Measurements from ENCODE around the gene WTAP. TPM values are rescaled to one million over a fixed set of nuclear protein-coding genes. Genes with fewer than 3 reads are reported as not detected.
"Not testable (repeated sequence)": the region's sequence is repeated elsewhere in the genome, so short reads cannot be mapped to it uniquely, and the experiment has no call there.

Gene WTAP
- total RNA-seq, 4 donors from 2014 or later: 32.6 to 119 (median 88.1) TPM

DNA sequence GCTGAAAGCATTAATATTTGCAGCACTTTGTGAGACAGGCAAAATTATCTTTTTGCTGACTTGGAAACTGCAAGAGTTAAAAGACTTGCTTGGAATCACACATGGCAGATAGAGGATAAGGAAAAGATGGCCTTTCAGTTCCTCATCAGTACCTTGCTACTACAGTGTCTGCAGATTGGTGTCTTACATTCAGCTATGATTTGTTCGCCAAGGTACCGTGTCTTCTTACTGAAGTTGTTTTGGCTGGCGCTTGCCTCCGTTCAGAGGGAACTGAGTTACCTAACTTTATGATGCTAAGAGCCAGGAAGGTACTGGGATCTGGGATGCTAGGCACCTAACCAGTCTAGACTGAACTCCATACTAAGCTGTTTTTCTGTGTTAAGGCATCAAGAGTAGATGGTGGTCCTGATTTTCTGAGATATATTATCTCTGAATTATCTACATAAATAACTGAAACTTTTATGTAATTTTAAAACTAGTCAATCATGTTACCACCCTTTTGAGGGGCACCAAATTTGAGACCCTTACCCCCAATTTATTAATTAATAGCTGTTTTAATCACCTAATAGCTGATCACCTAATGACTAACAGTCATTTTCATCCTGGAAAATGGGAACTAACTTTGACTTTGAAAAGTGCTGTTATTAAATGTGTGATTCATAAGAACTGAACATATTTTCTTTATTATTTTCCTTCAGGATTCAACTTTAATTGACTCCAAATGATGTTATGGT is 2.5 kb downstream of the WTAP start:
- Histone ChIP-seq H3K27me3 (no peaks in the 10 kb centered on the region), H3K9me3 (no peaks in the 10 kb centered on the region), H3K27ac (peak overlapping the region; percentile 14 to 99 (median 69)), H3K4me1 (peaks cover 15 to 72% (median 27%) of the 10 kb centered on the region in 4 donors), H3K36me3 (no peaks in the 10 kb centered on the region), H3K4me3 (peak overlapping the region in 2 of 4 donors; percentile 97 to 98)
- intact Hi-C loops (cut with DNase I; ENCODE audit: low total_unique reads): loop anchor here (5.0 kb wide), 1 partner anchor 37 kb away; the partner anchor contains the start of gene SOD2
- peak in 1 of 3 donors; percentile 21 for TF ChIP-seq POLR2AphosphoS5 (IDR thresholded peaks at IDR 0.05)
- TF ChIP-seq, protein P1, sequence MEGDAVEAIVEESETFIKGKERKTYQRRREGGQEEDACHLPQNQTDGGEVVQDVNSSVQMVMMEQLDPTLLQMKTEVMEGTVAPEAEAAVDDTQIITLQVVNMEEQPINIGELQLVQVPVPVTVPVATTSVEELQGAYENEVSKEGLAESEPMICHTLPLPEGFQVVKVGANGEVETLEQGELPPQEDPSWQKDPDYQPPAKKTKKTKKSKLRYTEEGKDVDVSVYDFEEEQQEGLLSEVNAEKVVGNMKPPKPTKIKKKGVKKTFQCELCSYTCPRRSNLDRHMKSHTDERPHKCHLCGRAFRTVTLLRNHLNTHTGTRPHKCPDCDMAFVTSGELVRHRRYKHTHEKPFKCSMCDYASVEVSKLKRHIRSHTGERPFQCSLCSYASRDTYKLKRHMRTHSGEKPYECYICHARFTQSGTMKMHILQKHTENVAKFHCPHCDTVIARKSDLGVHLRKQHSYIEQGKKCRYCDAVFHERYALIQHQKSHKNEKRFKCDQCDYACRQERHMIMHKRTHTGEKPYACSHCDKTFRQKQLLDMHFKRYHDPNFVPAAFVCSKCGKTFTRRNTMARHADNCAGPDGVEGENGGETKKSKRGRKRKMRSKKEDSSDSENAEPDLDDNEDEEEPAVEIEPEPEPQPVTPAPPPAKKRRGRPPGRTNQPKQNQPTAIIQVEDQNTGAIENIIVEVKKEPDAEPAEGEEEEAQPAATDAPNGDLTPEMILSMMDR (IDR thresholded peaks at IDR 0.05): no peak
- DNase-seq: no peak
- WGBS, 2 donors (ENCODE audit: low coverage in 1 of 2): 16% methylated on average over 4 of the region's 4 CpGs; no CpG with 5 or more reads in 1 of the 2 donors
- in situ Hi-C loops (cut with MboI; ENCODE audit: low pct_ligation_motif_present in 1 of 4, low pct_unique_long_range_greater_than_20kb in 1 of 4, low sequenced_read_pairs in 3 of 4): no loop called here

DNA sequence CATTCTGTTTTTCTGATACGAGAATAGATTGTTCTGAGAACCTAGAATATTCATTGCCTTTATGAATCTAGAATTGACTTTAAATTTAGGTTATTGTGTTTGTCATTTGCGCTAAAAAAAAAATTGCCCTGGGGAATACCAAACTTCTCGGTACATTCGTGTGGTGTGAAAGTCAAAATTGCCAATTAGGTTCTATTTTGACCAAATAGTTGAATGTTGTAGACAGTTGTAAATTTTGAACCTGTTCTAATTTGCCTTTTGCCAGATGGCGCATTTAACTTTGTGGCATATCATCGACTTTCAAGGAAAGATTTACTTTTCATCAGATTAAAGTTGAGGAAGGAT is 3.0 kb downstream of the WTAP start:
- no peak for DNase-seq
- TF ChIP-seq POLR2A (IDR thresholded peaks at IDR 0.05) (no peak), POLR2AphosphoS5 (IDR thresholded peaks at IDR 0.05) (no peak), EP300 (IDR thresholded peaks at IDR 0.05; ENCODE audit: low read depth) (no peak)
- TF ChIP-seq, protein P1 (IDR thresholded peaks at IDR 0.05): no peak
- intact Hi-C loops (cut with DNase I; ENCODE audit: low total_unique reads): no loop called here
- WGBS, 2 donors (ENCODE audit: low coverage in 1 of 2): 71 to 80% methylated on average over 6 of the region's 6 CpGs
- Histone ChIP-seq H3K9me3 (no peaks in the 10 kb centered on the region), H3K4me1 (peaks cover 15 to 73% (median 27%) of the 10 kb centered on the region in 4 donors), H3K4me3 (peak overlapping the region in 1 of 4 donors; percentile 97), H3K27ac (no peak overlapping the region), H3K36me3 (no peaks in the 10 kb centered on the region), H3K27me3 (no peaks in the 10 kb centered on the region)
- in situ Hi-C loops (cut with MboI; ENCODE audit: low pct_ligation_motif_present in 1 of 4, low pct_unique_long_range_greater_than_20kb in 1 of 4, low sequenced_read_pairs in 3 of 4): no loop called here

DNA sequence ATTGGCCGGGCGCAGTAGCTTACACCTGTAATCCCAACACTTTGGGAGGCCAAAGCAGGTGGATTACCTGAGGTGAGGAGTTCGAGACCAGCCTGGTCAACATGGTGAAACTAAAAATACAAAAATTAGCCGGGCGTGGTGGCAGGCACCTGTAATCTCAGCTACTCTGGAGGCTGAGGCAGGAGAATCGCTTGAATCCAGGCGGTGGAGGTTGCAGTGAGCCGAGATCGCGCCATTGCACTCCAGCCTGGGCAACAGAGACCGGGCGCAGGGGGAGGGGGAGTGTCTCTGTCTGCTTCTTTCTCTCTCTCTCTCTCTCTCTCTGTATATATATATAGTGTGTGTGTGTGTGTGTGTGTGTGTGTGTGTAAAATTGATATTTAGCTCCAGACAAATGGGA is 5.2 kb downstream of the WTAP start:
- in situ Hi-C loops (cut with MboI; ENCODE audit: low pct_ligation_motif_present in 1 of 4, low pct_unique_long_range_greater_than_20kb in 1 of 4, low sequenced_read_pairs in 3 of 4); intact Hi-C loops (cut with DNase I; ENCODE audit: low total_unique reads): not testable (repeated sequence)
- WGBS, 2 donors (ENCODE audit: low coverage in 1 of 2): 86 to 95% methylated on average over 9 to 12 of the region's 12 CpGs

DNA sequence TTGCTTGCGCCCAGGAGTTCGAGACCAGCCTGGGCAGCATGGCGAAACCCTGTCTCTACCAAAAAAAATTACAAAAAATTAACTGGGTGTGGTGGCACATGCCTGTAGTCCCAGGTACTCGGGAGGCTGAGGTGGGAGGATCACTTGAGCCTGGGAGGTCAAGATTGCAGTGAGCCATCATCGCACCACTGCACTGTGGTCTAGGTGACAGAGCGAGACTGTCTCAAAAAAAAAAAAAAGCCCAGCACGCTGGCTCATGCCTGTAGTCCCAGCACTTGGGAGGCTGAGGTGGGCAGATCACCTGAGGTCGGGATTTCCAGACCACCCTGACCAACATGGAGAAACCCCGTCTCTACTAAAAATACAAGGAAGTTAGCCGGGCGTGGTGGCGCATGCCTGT is 6.1 kb downstream of the WTAP start:
- in situ Hi-C loops (cut with MboI; ENCODE audit: low pct_ligation_motif_present in 1 of 4, low pct_unique_long_range_greater_than_20kb in 1 of 4, low sequenced_read_pairs in 3 of 4); H3K27ac ChIP-seq; DNase-seq; H3K4me3 ChIP-seq; H3K9me3 ChIP-seq; H3K36me3 ChIP-seq; intact Hi-C loops (cut with DNase I; ENCODE audit: low total_unique reads); H3K27me3 ChIP-seq: not testable (repeated sequence)
- 92 to 100% methylated on average over 1 to 12 of the region's 12 CpGs for WGBS, 2 donors (ENCODE audit: low coverage in 1 of 2)
- H3K4me1 ChIP-seq: peaks cover 9 to 79% (median 25%) of the 10 kb centered on the region in 4 donors

More for the DNA sequence above, 5.2 kb downstream of the WTAP start:
- peaks cover 9 to 75% (median 25%) of the 10 kb centered on the region in 4 donors for H3K4me1 ChIP-seq
- not testable (repeated sequence) for DNase-seq, H3K27ac ChIP-seq, H3K4me3 ChIP-seq, H3K27me3 ChIP-seq, H3K36me3 ChIP-seq, H3K9me3 ChIP-seq

DNA sequence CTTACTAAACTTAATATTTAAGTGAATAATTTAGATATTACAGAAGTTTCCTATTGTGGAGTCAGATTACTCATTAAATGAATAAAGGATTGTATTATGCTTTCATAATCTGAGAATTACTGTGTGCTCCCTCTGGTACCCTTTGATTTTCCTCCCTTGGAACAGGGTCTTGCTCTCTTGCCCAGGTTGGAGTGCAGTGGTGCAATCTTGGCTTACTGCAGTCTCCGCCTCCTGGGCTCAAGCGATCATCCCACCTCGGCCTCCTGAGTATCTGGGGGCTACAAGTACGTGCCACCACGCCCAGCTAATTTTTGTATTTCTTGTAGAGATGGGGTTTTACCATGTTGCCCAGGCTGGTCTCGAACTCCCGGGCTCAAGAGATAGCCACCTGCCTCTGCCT is 9.6 kb downstream of the WTAP start:
- H3K4me3 ChIP-seq: no peak overlapping the region
- in situ Hi-C loops (cut with MboI; ENCODE audit: low pct_ligation_motif_present in 1 of 4, low pct_unique_long_range_greater_than_20kb in 1 of 4, low sequenced_read_pairs in 3 of 4) (no loop called here), intact Hi-C loops (cut with DNase I; ENCODE audit: low total_unique reads) (no loop called here)
- no peak for DNase-seq
- H3K4me1 ChIP-seq: peaks cover 0 to 64% (median 6%) of the 10 kb centered on the region in 4 donors
- H3K36me3 ChIP-seq: peaks cover 0 to 27% (median 8%) of the 10 kb centered on the region in 4 donors
- no peak overlapping the region for H3K27ac ChIP-seq
- no peaks in the 10 kb centered on the region for H3K27me3 ChIP-seq
- TF ChIP-seq POLR2AphosphoS5 (IDR thresholded peaks at IDR 0.05) (no peak), EP300 (IDR thresholded peaks at IDR 0.05; ENCODE audit: low read depth) (no peak), POLR2A (IDR thresholded peaks at IDR 0.05) (no peak)
- TF ChIP-seq, protein P1 (IDR thresholded peaks at IDR 0.05): no peak
- no peaks in the 10 kb centered on the region for H3K9me3 ChIP-seq
- WGBS, 2 donors (ENCODE audit: low coverage in 1 of 2): 82 to 95% methylated on average over 4 to 7 of the region's 7 CpGs

Data from transverse colon (tissue), 4 donors.